HCT116 (cell line): ENCODE measurements around the gene GRAMD2A. TPM values are rescaled to one million over a fixed set of nuclear protein-coding genes. Genes with fewer than 3 reads are reported as not detected.

Experiments used
- ATAC-seq: fragments of 200-7000 bp; cut with Tn5 transposase; 2 replicates; pipeline ENCODE4 v1.9.1; 2020; ENCODE audit warnings: mild to moderate bottlenecking, moderate library complexity
- BruUV-seq: library from RNA; stranded (reverse); fragments of 400-500 nt; replicated peaks from 2 replicates; lab custom pipeline; 2021; lab: Mats Ljungman, UMichigan
- CTCF ChIA-PET: fragments of 300-600 bp; sonication (Branson Sonifier 250); formaldehyde crosslinking; loops from one replicate; lab custom pipeline; 2021; ENCODE audit warnings: antibody characterized with exemption; lab: Charles Lee
- POLR2A ChIA-PET: fragments of 300-600, 350-600 bp; sonication (Branson Sonifier 250); formaldehyde crosslinking; loops from one replicate; lab custom pipeline; 2021; ENCODE audit warnings: antibody characterized with exemption; lab: Charles Lee
- RAD21 ChIA-PET, 2 experiments: fragments of 300-600 bp; sonication (Branson Sonifier 250); formaldehyde crosslinking; loops; one replicate each; lab custom pipeline; 2023; ENCODE audit warnings: low total read pairs in 2 of 2; ENCODE audit not compliant: uncharacterized antibody in 2 of 2, unreplicated experiment in 2 of 2, low non-redundant PET in 1 of 2; lab: Charles Lee
- DNase-seq: peaks from one replicate; pipeline ENCODE4 v3.0.0-alpha.2; 2010; ENCODE audit warnings: low read depth, low spot score
- H2AFZ ChIP-seq: fragments of 200-600 bp; shearing (Covaris generic), sonication (generic); 2 replicates; pipeline ENCODE4 v1.6.1; 2017; ENCODE audit warnings: low read depth, mixed run types, mixed read lengths, antibody characterized with exemption, low read length; ENCODE audit not compliant: poor library complexity, severe bottlenecking
- H3K27ac ChIP-seq: 2 replicates; pipeline ENCODE4 v1.5.1; 2012; ENCODE audit warnings: low read depth, low read length
- H3K27me3 ChIP-seq: fragments of 200-600 bp; sonication (generic); 2 replicates; pipeline ENCODE4 v1.6.1; 2016; ENCODE audit warnings: mixed run types, low read length, mixed read lengths; ENCODE audit not compliant: insufficient read depth
- H3K36me3 ChIP-seq, 2 experiments: fragments of 200-500 bp in 1 of 2; fragments of 200-600 bp in 1 of 2; sonication (Bioruptor generic) in 1 of 2; sonication (generic) in 1 of 2; 2 replicates each; pipeline versions ENCODE4 v1.5.1 to v1.6.1; 2014 to 2016; ENCODE audit warnings: low read length in 2 of 2, inconsistent platforms in 1 of 2, mixed read lengths in 1 of 2, mixed run types in 1 of 2; ENCODE audit not compliant: insufficient read depth in 2 of 2, control insufficient read depth in 1 of 2
- H3K4me1 ChIP-seq, 2 experiments: fragments of 200-600 bp in 1 of 2; sonication (generic) in 1 of 2; 2 replicates each; pipeline versions ENCODE4 v1.5.1 to v1.6.1; 2012 to 2017; ENCODE audit warnings: low read length in 2 of 2, inconsistent platforms in 1 of 2, mild to moderate bottlenecking in 1 of 2, mixed read lengths in 1 of 2, mixed run types in 1 of 2, moderate library complexity in 1 of 2; ENCODE audit not compliant: insufficient read depth in 2 of 2, control insufficient read depth in 1 of 2
- H3K4me2 ChIP-seq: fragments of 200-600 bp; sonication (generic); 2 replicates; pipeline ENCODE4 v1.6.1; 2017; ENCODE audit warnings: mixed run types, low read length, mixed read lengths
- H3K4me3 ChIP-seq, 2 experiments: fragments of 200-600 bp in 1 of 2; sonication (generic) in 1 of 2; replicated peaks in 1 of 2; 2 replicates each; pipeline ENCODE4 v1.5.1; 2011 to 2016; ENCODE audit warnings: low read length in 2 of 2, control low read depth in 1 of 2, low read depth in 1 of 2, mild to moderate bottlenecking in 1 of 2, mixed read lengths in 1 of 2, mixed run types in 1 of 2
- H3K79me2 ChIP-seq: fragments of 200-600 bp; sonication (generic); 2 replicates; pipeline ENCODE4 v1.6.1; 2017; ENCODE audit warnings: mild to moderate bottlenecking, mixed run types, low read length, moderate library complexity, mixed read lengths; ENCODE audit not compliant: insufficient read depth
- H3K9ac ChIP-seq: fragments of 200-600 bp; sonication (generic); 2 replicates; pipeline ENCODE4 v1.6.1; 2016; ENCODE audit warnings: low read length, mixed read lengths
- H3K9me2 ChIP-seq: fragments of 200-600 bp; sonication (generic), shearing (Covaris generic); 2 replicates; pipeline ENCODE4 v1.6.1; 2017; ENCODE audit warnings: mixed run types, mild to moderate bottlenecking, moderate library complexity; ENCODE audit not compliant: insufficient read depth
- H3K9me3 ChIP-seq, 2 experiments: fragments of 200-500 bp in 1 of 2; fragments of 200-600 bp in 1 of 2; sonication (Bioruptor generic) in 1 of 2; sonication (generic) in 1 of 2; 2 replicates each; pipeline ENCODE4 v1.6.1; 2014 to 2017; ENCODE audit warnings: low read length in 2 of 2, mixed read lengths in 2 of 2, inconsistent platforms in 1 of 2, low read depth in 1 of 2, mild to moderate bottlenecking in 1 of 2, mixed run types in 1 of 2, moderate library complexity in 1 of 2; ENCODE audit not compliant: control insufficient read depth in 1 of 2, insufficient read depth in 1 of 2
- H4K20me1 ChIP-seq: fragments of 200-600 bp; sonication (generic), shearing (Covaris generic); 2 replicates; pipeline ENCODE4 v1.6.1; 2017; ENCODE audit warnings: mixed run types, mild to moderate bottlenecking, moderate library complexity; ENCODE audit not compliant: insufficient read depth
- ATF3 ChIP-seq: IDR thresholded peaks from 2 replicates; pipeline ENCODE4 v1.6.1; 2012
- CBX3 ChIP-seq: IDR thresholded peaks from 2 replicates; pipeline ENCODE4 v1.6.1; 2012; ENCODE audit warnings: low read depth
- ELF1 ChIP-seq: IDR thresholded peaks from 2 replicates; pipeline ENCODE4 v1.6.1; 2012; ENCODE audit warnings: low read depth, borderline replicate concordance
- EZH2phosphoT487 ChIP-seq: fragments of 200-600 bp; IDR thresholded peaks from 2 replicates; pipeline ENCODE4 v1.6.1; 2018; ENCODE audit warnings: antibody characterized with exemption, borderline replicate concordance
- FOSL1 ChIP-seq: IDR thresholded peaks from 2 replicates; pipeline ENCODE4 v1.6.1; 2012; ENCODE audit warnings: low read depth
- JUND ChIP-seq: IDR thresholded peaks from 2 replicates; pipeline ENCODE4 v1.6.1; 2012
- POLR2AphosphoS5 ChIP-seq: IDR thresholded peaks from 2 replicates; pipeline ENCODE4 v1.6.1; 2011; ENCODE audit warnings: mild to moderate bottlenecking, low read depth, low read length, moderate library complexity
- RAD21 ChIP-seq: IDR thresholded peaks from 2 replicates; pipeline ENCODE4 v1.6.1; 2012; ENCODE audit warnings: low read depth, mild to moderate bottlenecking
- SIN3A ChIP-seq: IDR thresholded peaks from 2 replicates; pipeline ENCODE4 v1.6.1; 2012; ENCODE audit warnings: low read depth
- SP1 ChIP-seq: IDR thresholded peaks from 2 replicates; pipeline ENCODE4 v1.6.1; 2012; ENCODE audit warnings: low read depth
- intact Hi-C: fragments of 100-400 bp; cut with micrococcal nuclease; formaldehyde crosslinking; loops from 2 replicates; pipeline ENCODE4 v1.10.0; 2022
- total RNA-seq: library from RNA; stranded (reverse); gene quantifications from one replicate; pipeline ENCODE4 v1.2.1, GENCODE V29; 2021; ENCODE audit not compliant: unreplicated experiment
- TF ChIP-seq, protein P1 (sequence below), 3 experiments: fragments of 200-600 bp in 1 of 3; sonication (generic) in 1 of 3; IDR thresholded peaks in 2 of 3; conservative IDR thresholded peaks in 1 of 3; 2 replicates each; pipeline ENCODE4 v1.5.1; 2012 to 2017; ENCODE audit warnings: low read depth in 2 of 3, low read length in 2 of 3, antibody characterized with exemption in 1 of 3, borderline replicate concordance in 1 of 3, control low read depth in 1 of 3, mild to moderate bottlenecking in 1 of 3, mixed read lengths in 1 of 3, mixed run types in 1 of 3, moderate library complexity in 1 of 3; ENCODE audit not compliant: insufficient read depth in 1 of 3

GRAMD2A gene
- total RNA-seq, 1 experiment from 2014 or later, result 8.0 TPM

GRCh38 chr15:72174551-72175165, 22.9 kb downstream of the GRAMD2A start:
- no peaks in the 10 kb centered on the region for H3K9me3 ChIP-seq
- no peak for TF ChIP-seq EZH2phosphoT487
- TF ChIP-seq RAD21, result no peak
- no peak for TF ChIP-seq POLR2AphosphoS5
- TF ChIP-seq JUND, result no peak
- TF ChIP-seq SP1, result no peak
- no peak for TF ChIP-seq CBX3
- no peak for TF ChIP-seq SIN3A
- TF ChIP-seq FOSL1, result no peak
- TF ChIP-seq ATF3, result no peak
- TF ChIP-seq, protein P1, sequence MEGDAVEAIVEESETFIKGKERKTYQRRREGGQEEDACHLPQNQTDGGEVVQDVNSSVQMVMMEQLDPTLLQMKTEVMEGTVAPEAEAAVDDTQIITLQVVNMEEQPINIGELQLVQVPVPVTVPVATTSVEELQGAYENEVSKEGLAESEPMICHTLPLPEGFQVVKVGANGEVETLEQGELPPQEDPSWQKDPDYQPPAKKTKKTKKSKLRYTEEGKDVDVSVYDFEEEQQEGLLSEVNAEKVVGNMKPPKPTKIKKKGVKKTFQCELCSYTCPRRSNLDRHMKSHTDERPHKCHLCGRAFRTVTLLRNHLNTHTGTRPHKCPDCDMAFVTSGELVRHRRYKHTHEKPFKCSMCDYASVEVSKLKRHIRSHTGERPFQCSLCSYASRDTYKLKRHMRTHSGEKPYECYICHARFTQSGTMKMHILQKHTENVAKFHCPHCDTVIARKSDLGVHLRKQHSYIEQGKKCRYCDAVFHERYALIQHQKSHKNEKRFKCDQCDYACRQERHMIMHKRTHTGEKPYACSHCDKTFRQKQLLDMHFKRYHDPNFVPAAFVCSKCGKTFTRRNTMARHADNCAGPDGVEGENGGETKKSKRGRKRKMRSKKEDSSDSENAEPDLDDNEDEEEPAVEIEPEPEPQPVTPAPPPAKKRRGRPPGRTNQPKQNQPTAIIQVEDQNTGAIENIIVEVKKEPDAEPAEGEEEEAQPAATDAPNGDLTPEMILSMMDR (IDR thresholded peaks at IDR 0.05 in 2 of 3, conservative IDR thresholded peaks at IDR 0.05 in 1 of 3; ENCODE audit: borderline replicate concordance in 1 of 3, insufficient read depth in 1 of 3, low read depth in 2 of 3, low read length in 2 of 3), result no peak
- TF ChIP-seq ELF1, result no peak
- H3K4me1 ChIP-seq, result peaks cover 3 to 4% of the 10 kb centered on the region in 2 experiments; a peak in 2 of 4 replicates
- no peak overlapping the region for H2AFZ ChIP-seq
- H3K9ac ChIP-seq, result no peak overlapping the region
- H3K27me3 ChIP-seq, result no peaks in the 10 kb centered on the region
- no peaks in the 10 kb centered on the region for H3K9me2 ChIP-seq
- ChIA-PET CTCF (no interaction called here), POLR2A (no interaction called here), RAD21 (no interaction called here)
- no peaks in the 10 kb centered on the region for H4K20me1 ChIP-seq
- DNase-seq (no peak), ATAC-seq (no peak)
- H3K4me3 ChIP-seq, result no peak overlapping the region
- H3K79me2 ChIP-seq, result no peaks in the 10 kb centered on the region
- H3K27ac ChIP-seq, result no peak overlapping the region
- H3K36me3 ChIP-seq, result no peaks in the 10 kb centered on the region
- H3K4me2 ChIP-seq, result no peak overlapping the region
- intact Hi-C loops, result no loop called here
- no TSS peak for BruUV-seq
